ENCODE measurements around the gene TCP11L2. TPM values are rescaled to one million over a fixed set of nuclear protein-coding genes. Genes with fewer than 3 reads are reported as not detected.
"Not testable (repeated sequence)": the region's sequence is repeated elsewhere in the genome, so short reads cannot be mapped to it uniquely, and the experiment has no call there.

The TCP11L2 gene
- polyA plus RNA-seq, 4 donors: 15.8 to 22.8 (median 19.5) TPM

- DNase-seq (ENCODE audit: low read depth in 4 of 4, low spot score in 2 of 4): no peak
Measured at GRCh38 chr12:106282457-106283097, 20.0 kb upstream of the TCP11L2 start.

DNA sequence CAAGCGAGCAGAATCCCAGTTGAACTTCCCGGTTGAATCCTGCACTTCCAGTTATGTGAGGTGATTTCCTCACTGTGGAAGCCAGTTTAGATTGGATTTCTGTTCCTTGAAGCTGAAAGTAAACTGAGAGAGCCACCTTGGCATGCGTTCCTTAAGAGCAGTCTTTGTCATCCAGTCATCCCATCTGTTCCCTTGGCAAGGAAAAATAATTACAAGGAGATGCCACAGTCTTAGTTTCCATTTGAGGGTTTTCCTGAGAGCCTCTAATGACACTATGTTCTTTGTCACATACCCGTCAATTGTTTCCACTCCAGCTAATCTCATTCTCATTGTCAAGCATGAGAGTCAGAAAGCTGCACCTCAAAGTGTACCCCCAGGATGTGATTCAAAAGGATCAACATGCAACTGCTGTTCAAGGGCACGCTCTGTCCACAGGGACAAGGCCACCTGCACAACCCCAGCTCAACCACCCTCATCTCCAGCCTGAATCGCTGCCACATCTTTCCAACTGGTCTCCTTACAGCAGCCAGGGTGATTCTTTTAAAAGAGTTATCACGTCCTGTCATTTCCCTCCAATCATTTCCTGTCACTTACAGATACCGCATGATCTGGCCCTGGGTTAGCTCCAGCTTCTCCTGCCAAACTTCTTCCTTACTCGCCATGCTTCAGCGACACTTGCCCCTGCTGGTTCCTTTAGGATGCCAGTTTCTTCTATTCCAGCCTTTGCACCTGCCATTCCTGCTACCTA is 18.0 kb upstream of the TCP11L2 start:
- DNase-seq (ENCODE audit: low read depth in 4 of 4, low spot score in 2 of 4): no peak

DNA sequence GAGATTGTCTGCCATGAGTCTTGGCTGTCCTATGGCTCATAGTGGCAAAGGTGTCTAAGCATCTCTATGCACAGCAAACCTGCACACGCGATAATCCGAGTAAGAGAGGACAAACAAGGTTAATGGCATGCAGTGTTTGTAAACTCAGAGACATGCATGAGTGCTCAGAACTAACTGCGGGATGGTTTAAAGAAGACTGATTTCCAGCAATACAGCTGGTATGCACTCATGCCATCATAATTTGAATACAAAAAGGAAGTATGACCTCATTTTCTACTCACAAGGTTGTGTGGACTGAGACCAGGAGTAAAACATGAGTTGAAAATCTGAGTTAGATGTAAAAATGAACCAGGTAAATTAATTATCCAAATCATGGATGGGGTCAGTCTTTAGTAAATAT is 16.6 kb upstream of the TCP11L2 start:
- no peak for DNase-seq (ENCODE audit: low read depth in 4 of 4, low spot score in 2 of 4)

DNA sequence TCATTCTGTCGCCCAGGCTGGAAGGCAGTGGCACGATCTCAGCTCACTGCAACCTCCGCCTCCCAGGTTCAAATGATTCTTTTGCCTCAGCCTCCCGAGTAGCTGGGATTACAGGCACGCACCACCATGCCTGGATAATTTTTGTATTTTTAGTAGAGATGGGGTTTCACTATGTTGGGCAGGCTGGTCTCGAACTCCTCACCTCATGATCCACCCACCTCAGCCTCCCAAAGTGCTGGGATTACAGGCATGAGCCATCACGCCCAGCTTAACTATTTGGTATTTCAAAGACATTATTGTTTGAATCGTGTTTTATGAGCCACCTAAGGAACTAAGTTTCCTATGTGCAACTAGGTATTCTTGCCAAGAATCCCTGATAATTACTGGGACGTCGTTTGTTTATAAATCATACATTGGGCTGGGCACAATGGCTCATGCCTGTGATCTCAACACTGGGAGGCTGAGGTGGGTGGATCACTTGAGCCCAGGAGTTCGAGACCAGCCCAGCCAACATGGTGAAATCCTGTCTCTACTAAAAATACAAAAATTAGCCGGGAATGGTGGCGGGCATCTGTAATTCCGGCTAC is 15.9 kb upstream of the TCP11L2 start:
- DNase-seq (ENCODE audit: low read depth in 4 of 4, low spot score in 2 of 4): not testable (repeated sequence)

- DNase-seq (ENCODE audit: low read depth in 4 of 4, low spot score in 2 of 4): no peak
Measured at GRCh38 chr12:106287364-106287763, 15.2 kb upstream of the TCP11L2 start.

DNA sequence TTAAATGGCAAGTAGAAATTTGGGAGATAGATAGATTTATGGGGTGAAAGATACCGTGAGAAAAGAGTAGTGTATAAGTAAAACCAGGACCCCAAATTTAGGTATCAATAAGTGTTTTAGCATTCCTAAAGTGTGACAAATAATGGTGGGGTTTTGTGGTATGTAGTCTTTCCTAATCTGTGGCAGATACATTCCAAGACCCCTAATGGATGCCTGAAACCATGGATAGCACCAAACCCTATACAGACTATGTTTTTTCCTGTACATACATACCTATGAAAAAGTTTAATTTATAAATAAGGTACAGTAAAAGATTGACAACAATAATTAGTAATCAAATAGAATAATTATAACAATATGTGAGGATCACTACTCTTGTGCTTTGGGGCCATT is 14.4 kb upstream of the TCP11L2 start:
- DNase-seq (ENCODE audit: low read depth in 4 of 4, low spot score in 2 of 4): no peak

DNA sequence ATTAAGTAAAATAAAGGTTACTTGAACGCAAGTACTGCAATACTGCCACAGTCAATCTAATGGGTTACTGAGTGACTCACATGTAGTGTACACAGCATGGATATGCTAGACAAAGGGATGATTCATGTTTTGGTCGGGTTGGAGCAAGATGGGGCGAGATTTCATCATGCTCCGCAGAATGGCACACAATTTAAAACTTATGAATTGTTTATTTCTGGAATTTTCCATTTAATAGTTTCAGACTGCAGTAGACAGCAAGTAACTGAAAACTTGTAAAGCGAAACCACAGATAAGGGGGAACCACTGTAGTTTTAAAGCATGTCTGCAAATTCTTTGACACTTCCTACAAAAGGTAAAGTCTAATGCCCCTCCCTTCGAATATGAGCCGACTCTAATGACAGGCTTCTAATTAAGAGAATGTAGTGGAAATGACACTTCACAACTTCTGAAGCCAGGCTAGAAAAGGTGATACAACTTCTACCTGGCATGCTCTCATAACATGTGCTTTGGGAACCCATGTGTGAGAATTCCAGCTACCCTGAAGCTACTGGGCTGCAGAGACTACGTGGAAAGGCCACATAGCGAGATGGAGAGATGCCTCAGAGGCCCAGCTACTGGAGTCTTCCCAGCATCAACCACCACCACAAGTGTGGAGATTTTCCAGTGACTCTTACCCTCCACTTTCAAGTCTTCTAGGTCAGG is 13.9 kb upstream of the TCP11L2 start:
- no peak for DNase-seq (ENCODE audit: low read depth in 4 of 4, low spot score in 2 of 4)

DNA sequence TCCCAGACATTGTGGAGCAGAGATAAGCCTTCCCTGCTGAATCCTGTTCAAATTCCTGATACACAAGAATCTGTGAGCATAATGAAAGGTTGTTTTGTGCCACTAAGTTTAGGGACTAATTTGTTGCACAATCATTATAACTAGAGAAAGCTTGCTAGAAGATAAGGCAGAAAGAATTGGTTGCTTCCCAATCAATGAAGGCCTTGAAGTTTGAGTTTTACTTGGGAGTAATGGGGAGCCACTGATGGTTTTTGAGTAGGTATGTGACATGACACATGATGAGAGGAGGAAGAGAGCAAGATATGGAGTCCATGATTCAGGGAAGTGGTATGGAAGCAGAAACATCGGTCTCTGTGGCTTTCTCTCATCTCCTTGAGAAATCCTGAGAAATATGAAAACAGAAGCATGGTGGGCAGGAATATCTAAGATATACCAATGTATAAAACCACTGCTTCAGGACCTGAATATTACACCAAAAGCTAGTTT is 13.3 kb upstream of the TCP11L2 start:
- no peak for DNase-seq (ENCODE audit: low read depth in 4 of 4, low spot score in 2 of 4)

DNA sequence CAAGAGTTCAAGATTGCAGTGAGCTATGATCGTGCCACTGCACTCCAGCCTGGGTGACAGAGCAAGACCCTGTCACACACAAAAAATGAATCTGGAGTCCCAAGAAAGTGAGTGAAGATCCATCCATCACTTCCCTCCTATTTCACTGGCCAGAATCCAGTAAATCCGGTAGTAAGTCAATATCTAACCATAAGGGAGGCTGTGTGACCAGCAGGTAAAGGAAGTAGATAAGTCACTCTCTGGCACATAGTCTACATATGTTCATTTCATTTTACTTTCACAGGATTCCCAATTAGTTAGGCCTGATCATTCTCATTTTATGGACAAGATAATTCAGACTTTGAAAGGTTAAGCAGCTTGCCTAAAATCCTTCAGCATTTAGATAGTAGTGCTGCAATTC is 11.9 kb upstream of the TCP11L2 start:
- no peak for DNase-seq (ENCODE audit: low read depth in 4 of 4, low spot score in 2 of 4)

GRCh38 chr12:106291342-106291741 is 11.2 kb upstream of the TCP11L2 start:
- DNase-seq (ENCODE audit: low read depth in 4 of 4, low spot score in 2 of 4): no peak

DNA sequence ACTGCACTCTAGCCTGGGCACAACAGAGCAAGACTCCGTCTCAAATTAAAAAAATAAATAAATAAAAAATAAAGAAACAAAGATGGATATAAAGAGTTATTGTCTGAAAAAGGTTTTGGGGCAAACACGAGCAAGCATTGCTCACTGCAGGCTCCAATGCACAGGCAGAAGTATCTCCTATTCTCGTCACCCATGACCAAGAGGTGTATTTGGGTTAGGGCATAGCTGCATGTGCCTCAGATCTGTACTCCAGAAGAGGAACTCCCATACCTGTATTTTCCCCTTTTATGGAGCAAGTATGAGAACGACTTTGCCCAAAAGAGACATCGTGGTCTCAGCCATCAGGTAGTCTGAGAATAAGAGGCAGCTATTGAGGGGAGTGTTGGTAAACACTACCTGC is 10.2 kb upstream of the TCP11L2 start:
- DNase-seq (ENCODE audit: low read depth in 4 of 4, low spot score in 2 of 4): no peak

GRCh38 chr12:106296179-106296877 is 6.2 kb upstream of the TCP11L2 start:
- no peak for DNase-seq (ENCODE audit: low read depth in 4 of 4, low spot score in 2 of 4)

DNA sequence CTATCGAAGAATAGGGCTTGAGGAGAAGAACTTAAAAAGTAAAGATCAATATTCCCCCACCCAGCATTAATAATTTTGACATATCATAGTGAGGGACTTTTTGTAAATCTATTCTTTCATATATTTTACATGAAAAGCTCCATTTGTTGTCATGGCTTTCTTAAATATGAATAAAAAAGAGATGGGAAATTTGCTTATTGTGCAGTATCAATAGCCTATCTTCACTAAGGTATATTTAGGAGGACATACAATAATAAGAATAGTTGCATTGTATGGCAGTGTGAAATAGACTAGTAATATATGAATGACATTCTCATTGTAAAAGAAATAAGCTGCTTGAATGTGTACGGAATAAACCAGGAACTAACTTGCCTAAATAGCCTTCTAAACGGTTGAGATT is 5.5 kb upstream of the TCP11L2 start:
- DNase-seq (ENCODE audit: low read depth in 4 of 4, low spot score in 2 of 4): no peak

GRCh38 chr12:106297681-106298080 is 4.9 kb upstream of the TCP11L2 start:
- no peak for DNase-seq (ENCODE audit: low read depth in 4 of 4, low spot score in 2 of 4)

DNA sequence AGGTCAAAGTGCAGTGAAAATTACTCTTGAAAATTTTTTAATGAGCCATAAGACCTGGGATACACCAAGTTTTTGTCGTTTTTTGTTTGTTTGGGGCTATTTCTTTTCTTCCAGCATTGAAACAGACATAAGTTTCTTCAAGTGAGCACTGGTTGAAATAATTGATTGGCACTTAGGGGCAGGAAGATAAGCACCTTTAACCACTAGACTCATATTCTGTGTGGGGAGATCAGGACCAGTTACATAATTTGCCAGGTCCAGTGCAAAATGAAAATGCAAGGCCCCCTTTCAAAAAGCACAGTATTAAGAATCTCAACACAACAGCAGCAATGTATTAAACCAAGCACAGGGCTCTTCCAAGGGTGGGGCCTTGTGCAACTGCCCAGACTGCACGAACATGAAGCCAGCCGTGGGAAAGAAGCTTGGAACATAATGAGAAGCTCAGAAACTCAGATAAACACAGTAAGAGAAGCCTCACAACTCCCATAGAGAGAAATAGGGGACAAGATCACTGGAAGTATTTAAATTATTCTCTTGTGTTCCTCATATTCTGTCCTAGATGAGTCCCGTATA is 3.2 kb upstream of the TCP11L2 start:
- no peak for DNase-seq (ENCODE audit: low read depth in 4 of 4, low spot score in 2 of 4)

GRCh38 chr12:106300761-106301160 is 1.8 kb upstream of the TCP11L2 start:
- DNase-seq (ENCODE audit: low read depth in 4 of 4, low spot score in 2 of 4): no peak

DNA sequence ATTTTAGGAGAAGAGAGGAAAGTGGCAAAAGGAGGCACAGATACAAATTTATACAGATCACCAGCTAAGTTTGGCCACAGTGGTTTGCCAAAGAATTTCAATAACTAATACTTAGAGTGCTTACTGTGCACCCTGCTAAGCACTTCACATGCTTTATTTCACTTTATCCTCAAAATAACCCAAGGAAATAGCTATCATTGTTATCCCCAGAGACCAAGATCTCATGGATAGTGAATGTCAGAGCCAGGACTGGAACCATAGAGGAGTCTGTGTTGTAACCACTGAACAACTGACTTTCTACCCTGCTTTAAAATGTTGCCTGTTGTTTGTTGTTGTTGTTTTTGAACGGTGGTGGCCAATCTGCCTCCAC is 1.3 kb upstream of the TCP11L2 start:
- no peak for DNase-seq (ENCODE audit: low read depth in 4 of 4, low spot score in 2 of 4)

- peak in 1 of 4 donors; percentile 29 for DNase-seq (ENCODE audit: low read depth in 4 of 4, low spot score in 2 of 4)
Measured at GRCh38 chr12:106301611-106302321, 767 bp upstream of the TCP11L2 start.

- peak in 2 of 4 donors; percentile 60 to 66 for DNase-seq (ENCODE audit: low read depth in 4 of 4, low spot score in 2 of 4)
Measured at GRCh38 chr12:106303202-106303820, 778 bp downstream of the TCP11L2 start.
